Ishikawa (cell line): ENCODE measurements around the gene EGLN3.

Experiments used
- CEBPB ChIP-seq: IDR thresholded peaks from 2 replicates; pipeline ENCODE4 v1.6.1; 2012
- CREB1 ChIP-seq: IDR thresholded peaks from 2 replicates; pipeline ENCODE4 v1.6.1; 2012; ENCODE audit warnings: low read depth
- EP300 ChIP-seq: IDR thresholded peaks from 2 replicates; pipeline ENCODE4 v1.6.1; 2012; ENCODE audit warnings: borderline replicate concordance
- NFIC ChIP-seq: IDR thresholded peaks from 2 replicates; pipeline ENCODE4 v1.6.1; 2012
- RAD21 ChIP-seq: IDR thresholded peaks from 2 replicates; pipeline ENCODE4 v1.6.1; 2012; ENCODE audit warnings: low read depth
- TAF1 ChIP-seq: IDR thresholded peaks from 2 replicates; pipeline ENCODE4 v1.6.1; 2012; ENCODE audit warnings: low read depth, mild to moderate bottlenecking
- TCF12 ChIP-seq: IDR thresholded peaks from 2 replicates; pipeline ENCODE4 v1.6.1; 2012; ENCODE audit warnings: low read depth
- TEAD4 ChIP-seq: IDR thresholded peaks from 2 replicates; pipeline ENCODE4 v1.6.1; 2012
- YY1 ChIP-seq: IDR thresholded peaks from 2 replicates; pipeline ENCODE4 v1.6.1; 2012; ENCODE audit warnings: low read depth
- ZBTB7A ChIP-seq: IDR thresholded peaks from 2 replicates; pipeline ENCODE4 v1.6.1; 2012; ENCODE audit warnings: low read depth
- TF ChIP-seq, protein P1 (sequence below): IDR thresholded peaks from 2 replicates; pipeline ENCODE4 v1.6.1; 2012
- TF ChIP-seq, protein P2 (sequence below): IDR thresholded peaks from 2 replicates; pipeline ENCODE4 v1.6.1; 2012
- TF ChIP-seq, protein P3 (sequence below): IDR thresholded peaks from 2 replicates; pipeline ENCODE4 v1.6.1; 2012; ENCODE audit warnings: low read depth, mild to moderate bottlenecking

DNA sequence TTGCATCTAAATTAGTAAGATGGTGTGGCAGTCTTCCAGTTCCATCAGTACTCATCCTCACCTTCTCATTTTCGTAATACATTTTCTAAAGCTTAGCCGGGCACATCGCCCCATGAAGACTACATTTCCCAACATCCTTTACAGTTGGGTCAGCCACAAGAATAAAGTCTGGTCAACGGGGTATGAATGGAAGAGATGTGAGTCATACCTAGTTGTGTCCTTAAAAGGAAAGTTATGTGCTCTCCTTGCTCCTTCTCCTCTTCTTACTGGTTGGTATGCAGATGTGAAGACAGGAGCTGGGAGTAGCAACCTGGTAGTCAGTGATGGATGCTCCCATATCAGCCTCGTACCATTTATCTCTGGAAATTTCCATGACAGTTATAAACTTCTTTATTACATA lies 35.9 kb upstream of the EGLN3 start:
- TF ChIP-seq TAF1 (no peak), RAD21 (no peak), NFIC (no peak), CREB1 (no peak), CEBPB (no peak), EP300 (no peak), TCF12 (no peak), TEAD4 (peak; percentile 71), YY1 (no peak), ZBTB7A (no peak)
- TF ChIP-seq, protein P1, sequence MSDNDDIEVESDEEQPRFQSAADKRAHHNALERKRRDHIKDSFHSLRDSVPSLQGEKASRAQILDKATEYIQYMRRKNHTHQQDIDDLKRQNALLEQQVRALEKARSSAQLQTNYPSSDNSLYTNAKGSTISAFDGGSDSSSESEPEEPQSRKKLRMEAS = no peak
- TF ChIP-seq, protein P2, sequence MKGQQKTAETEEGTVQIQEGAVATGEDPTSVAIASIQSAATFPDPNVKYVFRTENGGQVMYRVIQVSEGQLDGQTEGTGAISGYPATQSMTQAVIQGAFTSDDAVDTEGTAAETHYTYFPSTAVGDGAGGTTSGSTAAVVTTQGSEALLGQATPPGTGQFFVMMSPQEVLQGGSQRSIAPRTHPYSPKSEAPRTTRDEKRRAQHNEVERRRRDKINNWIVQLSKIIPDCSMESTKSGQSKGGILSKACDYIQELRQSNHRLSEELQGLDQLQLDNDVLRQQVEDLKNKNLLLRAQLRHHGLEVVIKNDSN = no peak
- TF ChIP-seq, protein P3, sequence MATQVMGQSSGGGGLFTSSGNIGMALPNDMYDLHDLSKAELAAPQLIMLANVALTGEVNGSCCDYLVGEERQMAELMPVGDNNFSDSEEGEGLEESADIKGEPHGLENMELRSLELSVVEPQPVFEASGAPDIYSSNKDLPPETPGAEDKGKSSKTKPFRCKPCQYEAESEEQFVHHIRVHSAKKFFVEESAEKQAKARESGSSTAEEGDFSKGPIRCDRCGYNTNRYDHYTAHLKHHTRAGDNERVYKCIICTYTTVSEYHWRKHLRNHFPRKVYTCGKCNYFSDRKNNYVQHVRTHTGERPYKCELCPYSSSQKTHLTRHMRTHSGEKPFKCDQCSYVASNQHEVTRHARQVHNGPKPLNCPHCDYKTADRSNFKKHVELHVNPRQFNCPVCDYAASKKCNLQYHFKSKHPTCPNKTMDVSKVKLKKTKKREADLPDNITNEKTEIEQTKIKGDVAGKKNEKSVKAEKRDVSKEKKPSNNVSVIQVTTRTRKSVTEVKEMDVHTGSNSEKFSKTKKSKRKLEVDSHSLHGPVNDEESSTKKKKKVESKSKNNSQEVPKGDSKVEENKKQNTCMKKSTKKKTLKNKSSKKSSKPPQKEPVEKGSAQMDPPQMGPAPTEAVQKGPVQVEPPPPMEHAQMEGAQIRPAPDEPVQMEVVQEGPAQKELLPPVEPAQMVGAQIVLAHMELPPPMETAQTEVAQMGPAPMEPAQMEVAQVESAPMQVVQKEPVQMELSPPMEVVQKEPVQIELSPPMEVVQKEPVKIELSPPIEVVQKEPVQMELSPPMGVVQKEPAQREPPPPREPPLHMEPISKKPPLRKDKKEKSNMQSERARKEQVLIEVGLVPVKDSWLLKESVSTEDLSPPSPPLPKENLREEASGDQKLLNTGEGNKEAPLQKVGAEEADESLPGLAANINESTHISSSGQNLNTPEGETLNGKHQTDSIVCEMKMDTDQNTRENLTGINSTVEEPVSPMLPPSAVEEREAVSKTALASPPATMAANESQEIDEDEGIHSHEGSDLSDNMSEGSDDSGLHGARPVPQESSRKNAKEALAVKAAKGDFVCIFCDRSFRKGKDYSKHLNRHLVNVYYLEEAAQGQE = no peak
